Tibial artery (tissue), 4 donors: ENCODE results near the gene GPR61.
A peak's percentile ranks its signal among the peaks of the same experiment; 100 is the strongest.

Experiments used
- DNase-seq, 2 donors: peaks; one replicate each; pipeline ENCODE4 v3.0.0-alpha.2; 2019
- H3K27ac ChIP-seq, 2 donors: fragments of 200-600 bp; sonication (generic) in 1 of 2; 1 replicate in 1 of 2; 2 replicates in 1 of 2; pipeline ENCODE4 v1.5.1; 2018 to 2019; ENCODE audit warnings: mild to moderate bottlenecking in 1 of 2
- H3K27me3 ChIP-seq, 2 donors: fragments of 200-600 bp; sonication (generic) in 1 of 2; one replicate each; pipeline versions ENCODE4 v1.5.1 to v1.6.0; 2016 to 2019
- H3K36me3 ChIP-seq, 3 donors: fragments of 200-600 bp; sonication (generic) in 2 of 3; one replicate each; pipeline ENCODE4 v1.5.1; 2016 to 2019; ENCODE audit warnings: mild to moderate bottlenecking in 2 of 3
- H3K4me1 ChIP-seq, 4 donors: fragments of 200-600 bp; sonication (generic) in 2 of 4; 1 replicate in 3 of 4; 2 replicates in 1 of 4; pipeline ENCODE4 v1.5.1; 2016 to 2019
- H3K4me3 ChIP-seq, 2 donors: fragments of 200-600 bp; sonication (generic) in 1 of 2; 1 replicate in 1 of 2; 2 replicates in 1 of 2; pipeline ENCODE4 v1.5.1; 2018 to 2019; ENCODE audit warnings: mild to moderate bottlenecking in 2 of 2
- H3K9me3 ChIP-seq, 3 donors: fragments of 200-600 bp; sonication (generic) in 1 of 3; one replicate each; pipeline ENCODE4 v1.5.1; 2016 to 2019
- CTCF ChIP-seq, 2 experiments: fragments of 200-600 bp in 1 of 2; fragments of 450-650 bp in 1 of 2; IDR thresholded peaks; one replicate each; pipeline ENCODE4 v1.5.1; 2017 to 2019; ENCODE audit warnings: antibody characterized with exemption in 2 of 2, mild to moderate bottlenecking in 1 of 2, moderate library complexity in 1 of 2
- intact Hi-C: fragments of 100-400 bp; cut with DNase I; formaldehyde crosslinking; loops from one replicate; pipeline ENCODE4 v1.15.0; 2023; ENCODE audit warnings: low total_unique reads

Gene GPR61

GRCh38 chr1:109529881-109530456 is 9.7 kb upstream of the GPR61 start:
- H3K4me1 ChIP-seq: peaks cover 0 to 17% (median 12%) of the 10 kb centered on the region in 4 donors
- H3K27ac ChIP-seq: no peak overlapping the region
- no peak overlapping the region for H3K4me3 ChIP-seq
- no peaks in the 10 kb centered on the region for H3K36me3 ChIP-seq
- no peak for TF ChIP-seq CTCF (IDR thresholded peaks at IDR 0.05)
- no peaks in the 10 kb centered on the region for H3K9me3 ChIP-seq
- H3K27me3 ChIP-seq: no peaks in the 10 kb centered on the region
- intact Hi-C loops: loop anchor here (10.0 kb wide), 1 partner anchor 105 kb away; the partner anchor contains the start of gene PSMA5
- no peak for DNase-seq

- Histone ChIP-seq H3K27me3 (no peaks in the 10 kb centered on the region), H3K4me1 (peaks cover 0 to 20% (median 12%) of the 10 kb centered on the region in 4 donors), H3K36me3 (no peaks in the 10 kb centered on the region), H3K4me3 (no peak overlapping the region), H3K9me3 (no peaks in the 10 kb centered on the region), H3K27ac (no peak overlapping the region)
- TF ChIP-seq CTCF (IDR thresholded peaks at IDR 0.05): no peak
- intact Hi-C loops: loop anchor here (10.0 kb wide), 1 partner anchor 106 kb away; the partner anchor contains the start of gene PSMA5
- DNase-seq: no peak
These were observed 9.1 kb upstream of the GPR61 start for GRCh38 chr1:109530457-109531087.

GRCh38 chr1:109531380-109531779 is 8.3 kb upstream of the GPR61 start:
- Histone ChIP-seq H3K27ac (no peak overlapping the region), H3K9me3 (no peaks in the 10 kb centered on the region), H3K27me3 (no peaks in the 10 kb centered on the region), H3K4me1 (peaks cover 0 to 28% (median 14%) of the 10 kb centered on the region in 4 donors), H3K4me3 (no peak overlapping the region), H3K36me3 (no peaks in the 10 kb centered on the region)
- intact Hi-C loops: loop anchor here (10.0 kb wide), 1 partner anchor 107 kb away; the partner anchor contains the start of gene PSMA5
- TF ChIP-seq CTCF (IDR thresholded peaks at IDR 0.05): no peak
- no peak for DNase-seq

- H3K4me1 ChIP-seq: peaks cover 0 to 31% (median 14%) of the 10 kb centered on the region in 4 donors
- intact Hi-C loops: loop anchor here (2.0 to 10.0 kb wide), 2 partner anchors 41 to 107 kb away; partner anchors contain the start of gene PSMA5
- peak overlapping the region; percentile 41 to 63 for H3K27ac ChIP-seq
- H3K4me3 ChIP-seq: peak overlapping the region; percentile 34 to 36
- no peak for DNase-seq
- H3K9me3 ChIP-seq: no peaks in the 10 kb centered on the region
- no peaks in the 10 kb centered on the region for H3K36me3 ChIP-seq
- no peak for TF ChIP-seq CTCF (IDR thresholded peaks at IDR 0.05)
- no peaks in the 10 kb centered on the region for H3K27me3 ChIP-seq
These were observed 7.8 kb upstream of the GPR61 start for GRCh38 chr1:109531826-109532364.

- peak overlapping the region; percentile 41 to 63 for H3K27ac ChIP-seq
- peaks cover 0 to 31% (median 14%) of the 10 kb centered on the region in 4 donors for H3K4me1 ChIP-seq
- H3K27me3 ChIP-seq: no peaks in the 10 kb centered on the region
- peak; percentile 97 to 99 for TF ChIP-seq CTCF (IDR thresholded peaks at IDR 0.05)
- intact Hi-C loops: loop anchor here (2.0 to 10.0 kb wide), 2 partner anchors 42 to 108 kb away; partner anchors contain the start of gene PSMA5
- DNase-seq: peak; percentile 78 to 88
- no peaks in the 10 kb centered on the region for H3K9me3 ChIP-seq
- no peaks in the 10 kb centered on the region for H3K36me3 ChIP-seq
- H3K4me3 ChIP-seq: peak overlapping the region; percentile 34 to 36
These were observed 7.1 kb upstream of the GPR61 start for GRCh38 chr1:109532365-109533136.
